ENCODE data around the gene SMARCD2. TPM values are rescaled to one million over a fixed set of nuclear protein-coding genes. Genes with fewer than 3 reads are reported as not detected.
"Not testable (repeated sequence)": the region's sequence is repeated elsewhere in the genome, so short reads cannot be mapped to it uniquely, and the experiment has no call there.

SMARCD2 gene
- total RNA-seq, 2 experiments from 2014 or later, result 129 to 138 TPM

DNA sequence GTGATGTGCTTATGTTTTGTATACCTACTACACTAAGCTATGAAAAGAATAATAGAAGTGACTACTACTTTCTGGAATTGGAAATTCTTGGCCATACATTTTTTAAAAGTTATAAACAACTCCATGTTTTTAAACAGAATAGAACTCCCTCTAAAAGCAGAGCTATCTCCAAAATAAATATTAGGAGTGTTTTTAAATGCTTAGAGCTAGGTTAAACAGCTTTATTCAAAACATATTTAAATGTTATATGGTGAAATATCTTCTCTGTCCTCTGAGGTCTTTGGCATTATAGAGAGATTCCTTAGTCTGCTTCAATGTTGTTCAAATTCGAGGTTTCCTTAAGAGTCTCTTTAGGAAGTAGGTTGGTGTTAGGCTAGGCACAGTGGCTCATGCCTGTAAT, 38.2 kb downstream of the SMARCD2 start:
- Mint-ChIP-seq H3K27me3 (no peaks in the 10 kb centered on the region), H3K4me3 (no peak overlapping the region), H3K27ac (no peak overlapping the region), H3K9me3 (no peaks in the 10 kb centered on the region), H3K36me3 (peaks cover 37% of the 10 kb centered on the region), H3K4me1 (peaks cover 5% of the 10 kb centered on the region)
- POLR2A ChIA-PET, result interaction anchor here (0.9 kb wide), 1 partner anchor 182 kb away, joined by 3 read pairs; the partner anchor contains the start of gene MAP3K3
- DNase-seq (no peak), ATAC-seq (ENCODE audit: low read depth) (no peak)

DNA sequence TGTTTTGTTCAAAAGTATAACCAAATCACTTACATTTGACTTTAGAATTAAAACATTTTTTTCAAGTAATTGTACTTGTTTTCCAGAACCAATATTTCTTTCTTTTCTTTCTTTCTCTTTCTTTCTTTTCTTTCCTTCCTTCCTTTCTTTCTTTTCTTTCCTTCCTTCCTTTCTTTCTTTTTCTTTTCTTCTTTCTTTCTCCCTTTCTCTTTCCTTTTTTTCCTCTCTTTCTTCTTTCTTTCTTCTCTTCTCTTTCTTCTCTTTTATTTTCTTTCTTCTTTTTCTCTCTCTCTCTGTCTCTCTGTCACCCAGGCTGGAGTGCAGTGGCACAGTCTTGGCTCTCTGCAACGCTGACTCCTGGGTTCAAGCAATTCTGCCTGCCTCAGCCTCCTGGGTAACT, 41.7 kb downstream of the SMARCD2 start:
- H3K36me3 Mint-ChIP-seq, result peaks cover 29% of the 10 kb centered on the region
- ATAC-seq (ENCODE audit: low read depth), result no peak

DNA sequence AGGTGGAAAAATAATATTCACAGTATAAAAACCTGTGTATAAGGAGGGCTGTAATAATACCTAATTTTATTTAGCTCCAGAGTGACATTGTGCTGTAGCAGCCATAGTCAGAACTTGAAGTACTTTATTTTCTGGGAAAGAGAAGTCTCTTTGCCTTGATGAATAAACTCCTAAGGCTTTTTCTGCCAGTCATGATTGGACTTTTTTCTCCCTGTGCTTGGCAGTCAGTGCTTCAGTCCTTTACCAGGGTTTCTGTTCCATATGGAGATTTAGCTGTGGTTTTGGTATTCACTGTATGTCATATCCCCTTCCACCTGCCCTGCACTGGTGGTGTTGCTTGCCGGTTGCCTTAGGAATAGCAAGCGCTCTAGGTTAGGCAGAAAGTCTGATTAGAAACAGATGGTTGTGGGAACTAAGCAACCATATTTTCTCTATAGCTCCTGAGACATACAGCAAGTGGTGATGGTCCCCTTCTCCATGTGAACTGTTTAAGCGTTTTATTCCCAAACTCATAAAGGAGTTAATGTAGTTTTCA, 43.8 kb downstream of the SMARCD2 start:
- DNase-seq (no peak), ATAC-seq (ENCODE audit: low read depth) (no peak)
- no peak overlapping the region for H3K4me3 Mint-ChIP-seq
- no peak overlapping the region for H3K27ac Mint-ChIP-seq
- POLR2A ChIA-PET, result interaction anchor here (0.8 kb wide), 1 partner anchor 25 kb away, joined by 3 read pairs; the partner anchor contains the start of genes CCDC47 and DDX42
- H3K4me1 Mint-ChIP-seq, result peaks cover 8% of the 10 kb centered on the region
- H3K36me3 Mint-ChIP-seq, result peaks cover 36% of the 10 kb centered on the region
- no peaks in the 10 kb centered on the region for H3K27me3 Mint-ChIP-seq
- no peaks in the 10 kb centered on the region for H3K9me3 Mint-ChIP-seq

More for the DNA sequence above, 41.7 kb downstream of the SMARCD2 start:
- Mint-ChIP-seq H3K4me1 (peaks cover 4% of the 10 kb centered on the region), H3K4me3 (no peak overlapping the region), H3K27ac (no peak overlapping the region), H3K9me3 (no peaks in the 10 kb centered on the region), H3K27me3 (no peaks in the 10 kb centered on the region)
- POLR2A ChIA-PET, result interaction anchor here (0.6 to 0.7 kb wide), 2 partner anchors 104 to 116 kb away, joined by 3 read pairs; no protein-coding TSS in a partner anchor
- DNase-seq, result no peak

DNA sequence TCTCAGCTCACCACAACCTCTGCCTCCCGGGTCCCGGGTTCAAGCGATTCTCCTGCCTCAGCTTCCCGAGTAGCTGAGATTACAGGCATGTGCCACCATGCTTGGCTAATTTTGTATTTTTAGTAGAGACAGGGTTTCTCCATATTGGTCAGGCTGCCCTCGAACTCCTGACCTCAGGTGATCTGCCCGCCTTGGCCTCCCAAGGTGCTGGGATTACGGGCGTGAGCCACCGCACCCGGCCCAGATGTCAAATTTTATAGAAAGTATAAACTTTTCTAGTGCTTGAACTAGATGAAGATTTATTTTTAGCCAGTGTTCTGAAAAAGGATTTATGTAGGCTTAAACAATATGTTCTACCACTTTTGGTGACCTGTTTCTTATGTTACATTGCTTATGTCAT, 46.1 kb downstream of the SMARCD2 start:
- H3K27ac Mint-ChIP-seq; ATAC-seq (ENCODE audit: low read depth); H3K27me3 Mint-ChIP-seq: not testable (repeated sequence)

DNA sequence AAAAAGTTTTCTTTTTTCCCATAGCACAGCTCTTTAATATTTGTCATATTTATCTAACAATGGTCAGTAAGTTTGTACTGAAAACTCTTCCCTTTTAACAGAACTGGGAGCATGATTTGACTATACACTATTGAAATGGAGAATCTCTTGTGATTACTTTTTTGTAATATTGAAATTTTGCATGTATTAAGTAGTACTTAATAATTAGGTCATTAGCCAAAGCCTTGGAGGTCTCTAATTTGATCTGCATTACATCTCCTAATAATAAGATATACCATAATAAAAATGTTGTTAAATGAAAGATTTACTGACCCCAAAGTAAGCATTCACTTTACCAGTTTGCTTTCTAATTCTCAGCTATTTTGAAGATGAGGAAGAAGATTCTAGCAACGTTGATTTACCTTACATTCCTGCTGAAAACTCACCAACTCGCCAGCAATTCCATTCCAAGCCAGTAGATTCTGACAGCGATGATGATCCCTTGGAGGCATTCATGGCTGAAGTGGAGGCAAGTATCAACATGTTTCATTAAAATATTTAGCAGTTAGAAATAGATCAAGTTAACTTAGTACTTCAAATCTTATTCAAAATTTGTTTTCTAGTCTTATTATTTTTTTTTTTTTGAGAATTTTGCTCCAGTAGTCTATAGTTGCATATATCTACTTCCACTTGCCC, 50.3 kb downstream of the SMARCD2 start:
- H3K36me3 Mint-ChIP-seq, result peaks cover 28% of the 10 kb centered on the region

More for the DNA sequence above, 46.1 kb downstream of the SMARCD2 start:
- H3K4me3 Mint-ChIP-seq, DNase-seq, H3K9me3 Mint-ChIP-seq, POLR2A ChIA-PET, H3K4me1 Mint-ChIP-seq: not testable (repeated sequence)
- peaks cover 35% of the 10 kb centered on the region for H3K36me3 Mint-ChIP-seq

DNA sequence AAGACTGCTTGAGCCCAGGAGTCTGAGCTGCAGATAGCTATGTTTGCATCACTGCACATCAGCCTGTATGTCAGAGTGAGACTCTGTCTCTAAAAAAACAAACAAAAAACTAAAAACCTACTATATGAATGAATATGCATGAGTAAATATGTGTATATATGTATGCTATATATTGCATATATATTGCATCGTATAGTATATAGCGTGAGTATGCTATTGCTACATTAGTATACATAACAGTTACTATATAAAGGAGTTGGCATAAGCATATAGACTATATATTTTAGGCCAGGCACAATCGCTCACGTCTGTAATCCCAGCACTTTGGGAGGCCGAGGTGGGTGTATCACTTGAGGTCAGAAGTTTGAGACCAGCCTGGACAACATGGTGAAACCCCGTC, 52.4 kb downstream of the SMARCD2 start:
- ATAC-seq (ENCODE audit: low read depth) (no peak), DNase-seq (no peak)
- Mint-ChIP-seq H3K27ac (no peak overlapping the region), H3K36me3 (peaks cover 26% of the 10 kb centered on the region), H3K4me1 (peaks cover 6% of the 10 kb centered on the region), H3K27me3 (no peaks in the 10 kb centered on the region), H3K4me3 (no peak overlapping the region), H3K9me3 (no peaks in the 10 kb centered on the region)
- POLR2A ChIA-PET, result no interaction called here

More for the DNA sequence above, 50.3 kb downstream of the SMARCD2 start:
- DNase-seq (no peak), ATAC-seq (ENCODE audit: low read depth) (no peak)
- no peaks in the 10 kb centered on the region for H3K9me3 Mint-ChIP-seq
- no peak overlapping the region for H3K27ac Mint-ChIP-seq
- no peaks in the 10 kb centered on the region for H3K27me3 Mint-ChIP-seq
- H3K4me3 Mint-ChIP-seq, result no peak overlapping the region
- H3K4me1 Mint-ChIP-seq, result peaks cover 5% of the 10 kb centered on the region
- POLR2A ChIA-PET, result interaction anchor here (0.6 to 1.1 kb wide), 3 partner anchors 50 to 113 kb away, joined by 3 to 6 read pairs (median 4); no protein-coding TSS in a partner anchor

DNA sequence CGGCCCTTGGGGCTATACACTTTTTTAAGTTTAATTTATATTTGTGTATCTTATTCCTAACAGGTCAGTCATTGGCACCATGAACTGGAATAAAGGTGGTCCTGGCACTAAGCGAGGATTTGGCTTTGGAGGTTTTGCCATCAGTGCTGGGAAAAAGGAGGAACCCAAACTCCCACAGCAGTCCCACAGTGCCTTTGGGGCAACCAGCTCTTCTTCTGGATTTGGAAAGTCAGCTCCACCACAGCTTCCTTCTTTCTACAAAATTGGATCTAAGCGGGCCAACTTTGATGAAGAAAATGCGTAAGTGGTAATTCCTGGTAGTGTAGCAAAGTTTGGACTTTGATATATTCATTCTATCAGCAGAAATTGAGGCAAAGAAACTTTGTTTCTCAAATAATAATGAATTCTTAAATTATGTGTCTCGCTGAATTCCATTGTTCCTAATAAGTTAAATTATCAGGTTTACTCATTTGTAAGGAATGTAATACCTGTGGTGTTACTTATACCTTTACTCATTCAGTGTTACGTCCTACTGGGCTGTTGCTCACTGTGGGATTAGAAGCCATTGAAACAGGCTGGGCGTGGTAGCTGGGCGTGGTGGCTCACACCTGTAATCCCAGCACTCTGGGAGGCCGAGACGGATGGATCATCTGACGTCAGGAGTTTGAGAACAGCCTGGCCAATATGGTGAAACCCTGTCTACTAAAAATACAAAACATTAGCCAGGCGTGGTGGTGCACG, 55.3 kb downstream of the SMARCD2 start:
- H3K4me3 Mint-ChIP-seq, result no peak overlapping the region
- DNase-seq, result no peak
- H3K27me3 Mint-ChIP-seq, result no peaks in the 10 kb centered on the region
- POLR2A ChIA-PET, result interaction anchor here (1.4 kb wide), 1 partner anchor 13 kb away, joined by 5 read pairs; the partner anchor contains the start of genes CCDC47 and DDX42
- ATAC-seq (ENCODE audit: low read depth), result no peak
- no peak overlapping the region for H3K27ac Mint-ChIP-seq
- peaks cover 18% of the 10 kb centered on the region for H3K36me3 Mint-ChIP-seq
- H3K9me3 Mint-ChIP-seq, result no peaks in the 10 kb centered on the region
- H3K4me1 Mint-ChIP-seq, result peaks cover 17% of the 10 kb centered on the region

DNA sequence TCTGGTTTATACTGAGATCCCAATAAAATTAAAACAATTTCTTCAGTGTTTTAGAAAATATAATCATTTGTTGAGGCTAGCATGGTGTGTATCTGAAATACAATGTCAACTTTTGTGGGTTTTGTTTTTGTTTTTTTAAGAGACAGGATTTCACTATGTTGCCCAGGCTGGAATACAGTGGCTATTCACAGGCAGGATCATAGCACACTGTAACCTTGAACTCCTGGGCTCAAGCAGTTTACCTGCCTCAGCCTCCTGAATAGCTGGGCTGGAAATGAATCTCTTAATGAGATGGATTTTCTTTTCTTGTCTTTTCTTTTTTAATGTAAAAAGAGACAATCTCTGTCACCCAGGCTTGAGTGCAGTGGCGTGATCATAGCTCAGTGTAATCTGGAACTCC, 56.4 kb downstream of the SMARCD2 start:
- H3K36me3 Mint-ChIP-seq, result peaks cover 18% of the 10 kb centered on the region
- POLR2A ChIA-PET, result interaction anchor here (1.4 kb wide), 1 partner anchor 12 kb away, joined by 5 read pairs; the partner anchor contains the start of genes CCDC47 and DDX42
- H3K4me3 Mint-ChIP-seq, result no peak overlapping the region
- DNase-seq (no peak), ATAC-seq (ENCODE audit: low read depth) (no peak)
- no peak overlapping the region for H3K27ac Mint-ChIP-seq
- no peaks in the 10 kb centered on the region for H3K9me3 Mint-ChIP-seq
- H3K27me3 Mint-ChIP-seq, result no peaks in the 10 kb centered on the region
- peaks cover 19% of the 10 kb centered on the region for H3K4me1 Mint-ChIP-seq

DNA sequence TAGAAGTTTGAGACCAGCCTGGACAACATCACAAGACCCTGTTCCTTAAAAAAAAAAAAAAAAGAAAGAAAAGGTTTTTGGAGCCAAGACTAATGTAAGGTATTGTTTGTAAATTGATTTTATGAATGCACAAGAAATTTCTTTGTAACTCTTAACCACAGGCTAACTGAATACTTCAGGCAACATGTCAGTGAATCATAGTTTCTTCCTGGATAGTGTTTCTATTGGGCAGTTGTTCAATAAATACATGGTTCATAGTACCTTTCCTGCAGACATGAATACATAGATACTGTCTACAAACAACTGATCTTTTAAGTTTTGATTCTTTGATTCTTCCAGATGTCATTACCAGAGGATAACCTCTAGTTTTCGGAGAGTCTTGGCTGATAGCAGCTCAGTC, 56.9 kb downstream of the SMARCD2 start:
- no peaks in the 10 kb centered on the region for H3K27me3 Mint-ChIP-seq
- H3K4me3 Mint-ChIP-seq, result no peak overlapping the region
- H3K27ac Mint-ChIP-seq, result no peak overlapping the region
- peaks cover 20% of the 10 kb centered on the region for H3K4me1 Mint-ChIP-seq
- H3K9me3 Mint-ChIP-seq, result no peaks in the 10 kb centered on the region
- peaks cover 18% of the 10 kb centered on the region for H3K36me3 Mint-ChIP-seq
- ATAC-seq (ENCODE audit: low read depth) (no peak), DNase-seq (no peak)
- POLR2A ChIA-PET, result interaction anchor here (1.4 kb wide), 1 partner anchor 12 kb away, joined by 5 read pairs; the partner anchor contains the start of genes CCDC47 and DDX42

DNA sequence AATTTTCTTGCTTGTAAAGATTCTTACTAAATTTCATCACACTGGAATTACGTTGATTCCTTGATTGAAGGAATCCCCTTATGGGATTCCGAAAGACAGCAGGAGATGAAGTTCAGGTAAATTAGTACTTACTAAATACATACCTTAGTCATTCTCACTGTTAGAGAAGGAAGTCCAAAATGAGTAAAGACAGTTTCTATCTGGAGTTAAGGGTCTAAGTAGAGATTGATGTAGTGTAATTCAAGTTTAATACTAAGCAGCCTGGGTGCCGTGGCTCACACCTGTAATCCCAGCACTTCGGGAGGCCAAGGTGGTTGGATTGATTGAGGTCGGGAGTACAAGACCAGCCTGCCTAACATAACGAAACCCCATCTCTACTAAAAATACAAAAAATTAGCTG, 59.0 kb downstream of the SMARCD2 start:
- Mint-ChIP-seq H3K4me3 (no peak overlapping the region), H3K9me3 (no peaks in the 10 kb centered on the region), H3K36me3 (peaks cover 23% of the 10 kb centered on the region), H3K4me1 (peaks cover 31% of the 10 kb centered on the region), H3K27ac (no peak overlapping the region), H3K27me3 (no peaks in the 10 kb centered on the region)
- POLR2A ChIA-PET, result interaction anchor here (1.2 to 3.1 kb wide), 2 partner anchors 8 to 10 kb away, joined by 3 to 18 read pairs; partner anchors contain the start of genes CCDC47 and DDX42
- ATAC-seq (ENCODE audit: low read depth) (no peak), DNase-seq (no peak)

Other genes with a start within 250 kb of the SMARCD2 start
- 10 to 100 TPM; 19.3 to 24.8 TPM for gene TACO1, start 241.8 kb downstream of the SMARCD2 start, total RNA-seq
- gene MAP3K3, start 220.3 kb downstream of the SMARCD2 start, total RNA-seq, result 10 to 100 TPM; 49.0 to 51.2 TPM
- 100 to 1,000 TPM; 452 to 453 TPM for gene LIMD2, start 142.6 kb downstream of the SMARCD2 start, total RNA-seq
- gene STRADA, start 100.9 kb downstream of the SMARCD2 start, total RNA-seq, result 10 to 100 TPM; 54.0 to 61.4 TPM
- gene CCDC47, start 69.1 kb downstream of the SMARCD2 start, total RNA-seq, result 10 to 100 TPM; 47.0 to 54.8 TPM
- gene DDX42, start 68.5 kb downstream of the SMARCD2 start, total RNA-seq, result 100 to 1,000 TPM; 126 to 143 TPM
- gene PSMC5, start 15.3 kb downstream of the SMARCD2 start, total RNA-seq, result 100 to 1,000 TPM; 132 to 135 TPM
- gene FTSJ3, start 15.0 kb downstream of the SMARCD2 start, total RNA-seq, result 10 to 100 TPM; 56.7 to 58.6 TPM
- not detected for gene CSH2, start 31.0 kb upstream of the SMARCD2 start, total RNA-seq
- not detected for gene GH2, start 39.3 kb upstream of the SMARCD2 start, total RNA-seq
- not detected for gene CSH1, start 53.9 kb upstream of the SMARCD2 start, total RNA-seq
- gene CSHL1, start 68.6 kb upstream of the SMARCD2 start, total RNA-seq, result not detected
- not detected for gene GH1, start 76.2 kb upstream of the SMARCD2 start, total RNA-seq
- gene CD79B, start 89.6 kb upstream of the SMARCD2 start, total RNA-seq, result 10 to 100 TPM; 17.0 to 19.6 TPM
- not detected for gene SCN4A, start 130.2 kb upstream of the SMARCD2 start, total RNA-seq
- gene PRR29, start 155.7 kb upstream of the SMARCD2 start, total RNA-seq, result 1 to 10 TPM in 1 of 2 experiments, under 1 TPM in 1; 1.00 to 1.4 TPM
- 10 to 100 TPM; 59.0 to 61.7 TPM for gene ICAM2, start 177.9 kb upstream of the SMARCD2 start, total RNA-seq

Measured in activated naive CD8-positive, alpha-beta T cell treated with anti-CD3 and anti-CD28 coated beads, Interleukin-2, amount 10 ng/mL, durations not matched to agents 7 days and 5 days (primary cell).